Hepatocyte (in vitro differentiated cells): ENCODE data around the gene CHCHD6. TPM values are rescaled to one million over a fixed set of nuclear protein-coding genes. Genes with fewer than 3 reads are reported as not detected.

Source experiments
- DNase-seq: peaks from one replicate; pipeline ENCODE4 v3.0.0-alpha.2; 2016; ENCODE audit warnings: low spot score
- H2AFZ ChIP-seq: fragments of 200-600 bp; sonication (generic); 2 replicates; pipeline ENCODE4 v1.6.0; 2016; ENCODE audit warnings: antibody characterized with exemption, mild to moderate bottlenecking
- H3K27ac ChIP-seq: fragments of 200-600 bp; sonication (generic); 2 replicates; pipeline ENCODE4 v1.5.1; 2016; ENCODE audit warnings: mild to moderate bottlenecking
- H3K27me3 ChIP-seq: fragments of 200-600 bp; sonication (generic); 2 replicates; pipeline ENCODE4 v1.6.1; 2016
- H3K36me3 ChIP-seq: fragments of 200-600 bp; sonication (generic); replicated peaks from 2 replicates; pipeline ENCODE4 v1.5.1; 2016; ENCODE audit warnings: low read depth; ENCODE audit not compliant: insufficient read depth
- H3K4me1 ChIP-seq: fragments of 200-600 bp; sonication (generic); 2 replicates; pipeline ENCODE4 v1.5.1; 2016; ENCODE audit warnings: mild to moderate bottlenecking, moderate library complexity; ENCODE audit not compliant: insufficient read depth
- H3K4me2 ChIP-seq: fragments of 200-600 bp; sonication (generic); 2 replicates; pipeline ENCODE4 v1.6.0; 2016
- H3K4me3 ChIP-seq: fragments of 200-600 bp; sonication (generic); 2 replicates; pipeline ENCODE4 v1.5.1; 2016; ENCODE audit warnings: mild to moderate bottlenecking
- H3K79me2 ChIP-seq: fragments of 200-600 bp; sonication (generic); 2 replicates; pipeline ENCODE4 v1.6.0; 2017; ENCODE audit warnings: mild to moderate bottlenecking
- H3K9me2 ChIP-seq: fragments of 200-600 bp; sonication (generic); replicated peaks from 2 replicates; pipeline ENCODE4 v1.6.0; 2017; ENCODE audit warnings: mild to moderate bottlenecking; ENCODE audit not compliant: insufficient read depth
- H3K9me3 ChIP-seq: fragments of 200-600 bp; sonication (generic); 2 replicates; pipeline ENCODE4 v1.5.1; 2016; ENCODE audit warnings: low read depth, mild to moderate bottlenecking
- H4K20me1 ChIP-seq: fragments of 200-600 bp; sonication (generic); 2 replicates; pipeline ENCODE4 v1.6.0; 2016; ENCODE audit warnings: mild to moderate bottlenecking; ENCODE audit not compliant: insufficient read depth, poor library complexity, severe bottlenecking
- EZH2 ChIP-seq: fragments of 200-600 bp; sonication (generic); IDR thresholded peaks from 2 replicates; pipeline ENCODE4 v1.6.1; 2016; ENCODE audit warnings: antibody characterized with exemption, mild to moderate bottlenecking, borderline replicate concordance
- EZH2phosphoT487 ChIP-seq: fragments of 200-600 bp; sonication (generic); IDR thresholded peaks from one replicate; pipeline ENCODE4 v1.6.1; 2018; ENCODE audit warnings: antibody characterized with exemption, mild to moderate bottlenecking, low read depth, moderate library complexity; ENCODE audit not compliant: unreplicated experiment, severe bottlenecking
- WGBS: methylation state at CpG from one replicate; pipeline ENCODE4 v1.1.6; 2016; ENCODE audit warnings: low lambda C conversion rate; ENCODE audit errors: missing lambda C conversion rate; 5-methylcytosine and 5-hydroxymethylcytosine counted together
- polyA plus RNA-seq: library from polyadenylated mRNA; unstranded; fragments of >200 nt; fragmentation: Nextera tagmentation; extraction: Ambion mirVana; gene quantifications from 2 replicates; pipeline ENCODE4 v1.2.1, GENCODE V29; 2016
- total RNA-seq: library from RNA; depleted of rRNA; stranded (reverse); fragments of >200 nt; gene quantifications from 2 replicates; pipeline ENCODE4 v1.2.3, GENCODE V29; 2014
- TF ChIP-seq, protein P1 (sequence below): fragments of 200-600 bp; sonication (generic); IDR thresholded peaks from 2 replicates; pipeline ENCODE4 v1.5.1; 2016; ENCODE audit warnings: antibody characterized with exemption, mild to moderate bottlenecking; ENCODE audit not compliant: poor library complexity

Gene CHCHD6
- total and polyA plus RNA-seq, 2 experiments from 2014 or later = 13.8 to 19.7 TPM

DNA sequence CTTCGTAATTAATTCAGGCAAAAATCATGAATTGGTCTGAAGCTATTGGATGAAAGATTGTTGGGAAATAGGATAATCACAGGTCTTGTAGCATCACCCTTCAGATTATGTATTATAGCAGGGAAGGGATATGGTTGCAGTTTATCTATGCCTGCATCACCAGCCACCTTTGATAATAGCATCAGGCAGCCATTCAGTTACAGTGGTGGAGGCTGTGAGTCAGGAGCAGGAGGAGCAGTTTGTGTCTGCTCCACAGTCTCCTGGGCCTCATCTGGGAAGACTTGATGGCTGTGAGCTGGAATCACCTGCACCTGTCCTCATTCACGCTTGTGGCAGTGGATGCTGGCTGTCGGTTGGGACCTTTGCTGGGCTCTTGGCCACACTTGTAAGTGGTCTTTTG lies 174.6 kb downstream of the CHCHD6 start:
- Histone ChIP-seq H3K4me3 (no peak overlapping the region), H3K27me3 (no peaks in the 10 kb centered on the region), H3K9me2 (no peaks in the 10 kb centered on the region), H2AFZ (no peak overlapping the region), H3K79me2 (no peaks in the 10 kb centered on the region), H3K4me1 (no peaks in the 10 kb centered on the region), H3K27ac (no peak overlapping the region), H4K20me1 (no peaks in the 10 kb centered on the region), H3K36me3 (no peaks in the 10 kb centered on the region), H3K4me2 (no peak overlapping the region), H3K9me3 (no peaks in the 10 kb centered on the region)
- no peak for DNase-seq
- 95% methylated on average over 3 of the region's 3 CpGs for WGBS
- TF ChIP-seq EZH2 (no peak), EZH2phosphoT487 (no peak)
- TF ChIP-seq, protein P1, sequence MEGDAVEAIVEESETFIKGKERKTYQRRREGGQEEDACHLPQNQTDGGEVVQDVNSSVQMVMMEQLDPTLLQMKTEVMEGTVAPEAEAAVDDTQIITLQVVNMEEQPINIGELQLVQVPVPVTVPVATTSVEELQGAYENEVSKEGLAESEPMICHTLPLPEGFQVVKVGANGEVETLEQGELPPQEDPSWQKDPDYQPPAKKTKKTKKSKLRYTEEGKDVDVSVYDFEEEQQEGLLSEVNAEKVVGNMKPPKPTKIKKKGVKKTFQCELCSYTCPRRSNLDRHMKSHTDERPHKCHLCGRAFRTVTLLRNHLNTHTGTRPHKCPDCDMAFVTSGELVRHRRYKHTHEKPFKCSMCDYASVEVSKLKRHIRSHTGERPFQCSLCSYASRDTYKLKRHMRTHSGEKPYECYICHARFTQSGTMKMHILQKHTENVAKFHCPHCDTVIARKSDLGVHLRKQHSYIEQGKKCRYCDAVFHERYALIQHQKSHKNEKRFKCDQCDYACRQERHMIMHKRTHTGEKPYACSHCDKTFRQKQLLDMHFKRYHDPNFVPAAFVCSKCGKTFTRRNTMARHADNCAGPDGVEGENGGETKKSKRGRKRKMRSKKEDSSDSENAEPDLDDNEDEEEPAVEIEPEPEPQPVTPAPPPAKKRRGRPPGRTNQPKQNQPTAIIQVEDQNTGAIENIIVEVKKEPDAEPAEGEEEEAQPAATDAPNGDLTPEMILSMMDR = no peak

DNA sequence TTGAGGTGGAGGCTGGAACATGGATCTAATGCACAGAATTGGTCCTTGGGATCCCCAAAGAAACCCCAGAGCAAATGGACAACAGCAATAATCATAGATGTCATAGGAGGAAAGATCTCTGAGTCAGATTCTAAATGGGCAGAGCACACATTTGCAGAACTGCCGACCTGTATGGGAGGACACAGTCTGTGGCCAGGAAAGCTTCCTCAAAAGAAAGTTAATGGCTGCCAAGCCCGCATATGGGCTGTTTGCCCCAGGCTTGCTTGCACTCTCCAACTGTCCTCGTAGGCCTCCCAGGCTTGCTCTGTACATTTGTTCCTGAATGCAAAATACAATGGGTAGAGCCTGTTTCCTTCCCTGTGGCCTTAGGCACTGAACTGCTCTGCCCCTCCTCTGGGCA lies 176.9 kb downstream of the CHCHD6 start:
- no peak for TF ChIP-seq EZH2phosphoT487
- TF ChIP-seq, protein P1 = no peak
- Histone ChIP-seq H4K20me1 (no peaks in the 10 kb centered on the region), H3K4me2 (no peak overlapping the region), H3K79me2 (no peaks in the 10 kb centered on the region), H3K27ac (no peak overlapping the region), H3K9me2 (no peaks in the 10 kb centered on the region), H3K27me3 (no peaks in the 10 kb centered on the region), H3K4me3 (no peak overlapping the region), H2AFZ (no peak overlapping the region), H3K4me1 (peaks cover 3% of the 10 kb centered on the region), H3K9me3 (no peaks in the 10 kb centered on the region), H3K36me3 (no peaks in the 10 kb centered on the region)
- no peak for DNase-seq
- WGBS = 83% methylated on average over 3 of the region's 3 CpGs

DNA sequence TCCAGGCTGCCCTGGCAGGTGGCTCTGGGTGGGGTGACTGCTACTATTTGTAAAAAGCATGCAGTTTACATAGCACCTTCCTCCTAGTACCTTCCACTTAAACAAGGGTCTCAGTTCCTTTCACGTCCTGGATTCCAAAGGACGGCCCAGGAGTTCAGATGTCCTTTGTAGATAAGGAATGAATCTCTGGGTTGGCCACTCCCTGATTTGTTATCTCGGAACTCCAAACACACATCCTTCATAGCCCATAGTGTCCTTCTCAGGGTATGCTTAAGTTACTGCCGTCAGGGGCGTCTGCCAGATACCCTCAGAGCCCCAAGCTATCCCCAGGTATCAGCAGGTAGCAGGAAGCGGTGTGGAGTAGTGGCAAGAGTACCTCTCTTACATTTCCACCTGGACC lies 177.8 kb downstream of the CHCHD6 start:
- Histone ChIP-seq H3K27ac (no peak overlapping the region), H3K4me1 (peaks cover 3% of the 10 kb centered on the region), H3K36me3 (no peaks in the 10 kb centered on the region), H3K79me2 (no peaks in the 10 kb centered on the region), H3K27me3 (no peaks in the 10 kb centered on the region), H3K9me2 (no peaks in the 10 kb centered on the region), H2AFZ (no peak overlapping the region), H3K9me3 (no peaks in the 10 kb centered on the region), H3K4me2 (no peak overlapping the region), H3K4me3 (no peak overlapping the region), H4K20me1 (no peaks in the 10 kb centered on the region)
- WGBS = 59% methylated on average over 6 of the region's 6 CpGs
- TF ChIP-seq, protein P1 = no peak
- TF ChIP-seq EZH2phosphoT487 (no peak), EZH2 (no peak)
- DNase-seq = no peak

DNA sequence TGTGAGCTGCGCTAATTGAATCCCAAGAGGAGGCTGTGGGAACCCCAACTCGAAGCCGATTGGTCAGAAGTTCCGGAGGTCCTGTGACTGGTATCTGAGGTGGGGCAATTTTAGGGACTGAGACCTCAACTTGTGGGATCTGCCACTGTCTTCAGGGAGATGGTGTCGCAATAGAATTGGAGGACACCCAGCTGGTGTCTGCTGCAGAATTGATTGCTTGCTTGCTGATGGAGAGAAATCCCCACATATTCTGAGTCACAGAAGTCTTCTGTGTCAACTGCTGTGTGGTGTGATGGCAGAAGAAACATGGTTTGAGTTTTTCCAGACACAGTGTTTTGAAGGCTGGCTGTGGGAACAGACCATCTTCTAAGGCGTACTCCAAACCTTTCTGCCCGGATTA lies 179.2 kb downstream of the CHCHD6 start:
- TF ChIP-seq EZH2 = no peak
- TF ChIP-seq, protein P1 = no peak
- TF ChIP-seq EZH2phosphoT487 = no peak
- no peaks in the 10 kb centered on the region for H3K9me3 ChIP-seq
- no peaks in the 10 kb centered on the region for H3K79me2 ChIP-seq
- H3K27me3 ChIP-seq = no peaks in the 10 kb centered on the region
- no peaks in the 10 kb centered on the region for H3K36me3 ChIP-seq
- H4K20me1 ChIP-seq = no peaks in the 10 kb centered on the region
- H3K4me1 ChIP-seq = peaks cover 3% of the 10 kb centered on the region
- DNase-seq = no peak
- H3K4me2 ChIP-seq = no peak overlapping the region
- H2AFZ ChIP-seq = no peak overlapping the region
- no peak overlapping the region for H3K4me3 ChIP-seq
- H3K27ac ChIP-seq = no peak overlapping the region
- 86% methylated on average over 7 of the region's 7 CpGs for WGBS
- H3K9me2 ChIP-seq = no peaks in the 10 kb centered on the region
